GM11168 (cell line): ENCODE results near the gene TNFRSF19.

Experiments used
- in situ Hi-C: fragments of 300-500 bp; cut with MboI; formaldehyde crosslinking; loops from one replicate; pipeline ENCODE4 v1.12.0; 2022; ENCODE audit warnings: low sequenced_read_pairs; ENCODE audit not compliant: unreplicated experiment

Gene TNFRSF19

DNA sequence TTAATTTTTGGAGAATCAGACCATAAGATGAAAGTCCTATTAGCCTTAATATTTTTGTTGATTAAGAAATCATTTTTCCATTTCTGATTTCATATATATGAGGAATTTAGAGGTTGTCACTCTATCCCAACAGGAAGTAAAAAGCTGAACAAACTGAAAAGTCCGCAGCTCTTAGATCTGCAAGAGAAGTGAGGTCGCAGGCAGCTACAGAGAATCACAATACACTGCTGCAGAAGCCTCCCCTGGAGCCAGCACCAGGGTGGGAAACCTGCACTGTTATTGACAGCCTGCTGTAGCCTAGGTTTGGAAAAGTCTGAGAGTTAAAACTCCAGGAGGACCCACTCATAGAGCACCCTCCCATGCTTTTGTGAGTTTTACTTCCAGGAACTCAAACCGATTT, 29.9 kb downstream of the TNFRSF19 start:
- in situ Hi-C loops: no loop called here

DNA sequence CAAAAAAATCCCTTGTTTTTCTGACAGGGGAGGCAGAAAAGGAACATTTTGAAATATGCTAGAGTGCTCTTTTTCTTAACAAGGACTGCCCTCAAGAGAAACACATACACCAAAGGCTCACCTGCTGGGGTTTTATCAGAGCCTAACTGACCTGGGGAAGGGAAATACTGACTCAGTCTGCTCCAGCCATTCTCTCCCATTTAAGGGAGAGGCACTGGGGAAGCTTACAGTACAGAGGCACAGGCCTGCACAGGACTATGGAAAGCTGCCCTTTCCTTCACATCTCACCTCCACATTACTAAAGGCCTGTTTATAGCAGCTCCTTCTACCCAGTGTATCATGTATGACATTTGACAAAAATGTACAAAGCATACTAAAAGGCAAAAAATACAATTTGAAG, 30.3 kb downstream of the TNFRSF19 start:
- in situ Hi-C loops: no loop called here

DNA sequence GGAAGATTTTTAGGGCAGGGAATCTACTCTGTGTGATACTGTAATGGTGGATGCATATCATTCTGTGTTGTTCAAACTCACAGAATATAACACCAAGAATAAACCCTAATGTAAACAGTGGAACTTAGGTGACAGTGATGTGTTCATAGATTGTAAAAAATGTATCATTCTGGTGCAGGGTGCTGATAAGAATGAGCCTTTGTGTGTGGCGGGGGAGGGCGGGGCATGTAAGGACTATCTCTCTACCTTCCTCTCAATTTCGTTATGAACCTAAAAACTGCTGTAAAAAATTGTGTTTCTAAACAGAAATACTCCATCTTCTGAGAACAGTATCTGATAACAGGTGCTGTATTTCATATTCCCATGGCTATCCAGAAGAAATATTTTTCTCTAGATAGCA, 35.6 kb downstream of the TNFRSF19 start:
- in situ Hi-C loops: no loop called here

DNA sequence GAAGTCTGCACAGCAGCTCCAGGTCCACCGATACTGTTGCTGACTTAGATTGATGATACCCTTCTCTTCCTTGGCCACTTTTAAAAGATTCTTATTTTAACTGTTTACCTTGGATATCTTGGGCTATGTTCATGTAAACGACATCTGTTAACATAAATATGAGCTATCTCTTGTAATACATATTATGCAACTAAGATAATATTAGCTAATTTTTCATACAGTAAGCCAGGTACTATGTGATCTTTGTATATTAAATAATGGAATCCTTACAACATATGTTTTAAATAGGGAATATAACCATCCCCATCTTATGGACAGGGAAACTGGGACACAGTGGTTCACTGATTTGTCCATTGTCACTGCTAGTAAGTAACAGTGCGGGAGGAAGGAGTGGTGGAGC, 37.9 kb downstream of the TNFRSF19 start:
- in situ Hi-C loops: no loop called here

GRCh38 chr13:23608701-23609413, 38.6 kb downstream of the TNFRSF19 start:
- in situ Hi-C loops: no loop called here

GRCh38 chr13:23609414-23609760, 39.2 kb downstream of the TNFRSF19 start:
- in situ Hi-C loops: no loop called here

- in situ Hi-C loops: no loop called here
Measured at GRCh38 chr13:23609874-23610576, 39.8 kb downstream of the TNFRSF19 start.

GRCh38 chr13:23610966-23611491, 40.8 kb downstream of the TNFRSF19 start:
- in situ Hi-C loops: no loop called here

DNA sequence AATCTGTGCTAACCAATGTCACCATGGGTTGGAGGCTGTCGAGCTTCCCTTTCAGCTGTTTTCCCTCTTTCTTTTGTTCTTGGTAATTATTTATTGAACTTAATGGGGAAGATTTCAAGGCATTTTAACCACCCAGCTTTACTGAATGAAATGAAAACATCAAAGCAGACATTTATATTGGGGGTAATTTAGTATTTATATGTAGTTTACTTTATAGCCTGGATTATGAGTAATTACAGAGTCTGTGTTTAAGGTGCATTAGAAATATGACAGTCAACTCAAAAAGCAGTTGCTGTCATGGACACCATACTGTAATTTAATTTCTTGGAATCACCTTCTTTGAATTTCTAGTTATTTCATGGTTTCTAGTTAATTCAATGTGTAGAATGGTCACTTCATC, 42.0 kb downstream of the TNFRSF19 start:
- in situ Hi-C loops: no loop called here

DNA sequence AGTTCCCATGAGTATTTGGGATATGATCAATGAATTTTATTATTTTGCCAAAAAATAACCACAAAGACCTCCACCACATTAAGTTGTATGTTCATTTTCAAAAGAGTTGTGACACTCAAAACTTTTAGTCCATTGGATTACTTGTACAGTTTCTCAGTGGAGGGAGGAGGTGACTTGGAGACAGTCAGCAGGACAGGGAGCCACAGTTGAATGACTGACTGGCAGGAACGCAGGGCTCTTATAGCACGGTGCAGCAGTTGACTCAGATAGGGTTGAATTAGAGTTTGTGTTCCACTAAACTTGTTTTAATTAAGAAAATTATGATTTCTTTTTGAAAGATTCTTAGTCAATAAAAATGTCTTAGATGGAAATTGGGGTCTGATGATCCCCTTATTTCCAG, 42.5 kb downstream of the TNFRSF19 start:
- in situ Hi-C loops: no loop called here

- in situ Hi-C loops: no loop called here
Measured at GRCh38 chr13:23613596-23613995, 43.4 kb downstream of the TNFRSF19 start.

GRCh38 chr13:23615395-23616081, 45.3 kb downstream of the TNFRSF19 start:
- in situ Hi-C loops: no loop called here

GRCh38 chr13:23616228-23616627, 46.0 kb downstream of the TNFRSF19 start:
- in situ Hi-C loops: no loop called here

DNA sequence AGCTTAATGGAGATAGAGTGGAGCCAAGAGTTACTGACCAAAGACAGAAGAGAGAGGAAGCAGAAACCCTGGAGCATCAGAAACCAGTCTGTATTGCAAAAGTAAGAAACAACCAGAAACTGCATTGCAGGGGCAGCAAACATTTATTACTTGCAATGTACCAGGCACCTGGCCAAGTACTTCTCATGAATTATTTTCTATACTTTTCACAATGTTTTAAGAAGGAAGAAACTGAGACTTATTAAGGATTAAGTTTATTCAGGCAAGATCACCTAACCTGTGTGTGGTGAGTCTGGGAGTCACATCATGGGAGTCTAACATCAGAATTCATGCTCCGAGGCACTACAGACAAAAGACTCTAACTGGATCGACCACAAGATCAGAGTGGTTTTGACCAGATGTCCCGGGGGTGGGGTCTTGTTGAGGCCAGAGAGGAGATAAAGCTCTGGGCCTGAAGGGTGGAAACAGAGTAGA, 47.4 kb downstream of the TNFRSF19 start:
- in situ Hi-C loops: no loop called here

DNA sequence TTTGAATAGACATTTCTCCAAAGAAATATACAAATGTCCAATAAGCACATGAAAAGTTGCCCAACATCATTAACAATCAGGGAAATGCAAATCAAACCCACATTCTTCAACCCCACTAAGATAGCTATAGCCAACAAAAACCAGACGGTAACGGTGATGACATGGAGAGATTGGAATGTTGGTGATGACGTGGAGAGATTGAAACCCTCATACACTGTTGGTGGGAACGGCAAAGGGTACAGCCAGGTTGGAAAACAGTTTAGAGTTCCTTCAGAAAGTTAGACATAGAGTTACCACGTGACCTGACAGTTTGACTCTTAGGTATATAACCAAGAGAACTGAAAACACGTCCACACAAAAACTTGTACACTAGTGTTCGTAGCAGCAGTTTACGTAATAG, 48.1 kb downstream of the TNFRSF19 start:
- in situ Hi-C loops: no loop called here

- in situ Hi-C loops: no loop called here
Measured at GRCh38 chr13:23619068-23619855, 49.0 kb downstream of the TNFRSF19 start.

- in situ Hi-C loops: no loop called here
Measured at GRCh38 chr13:23620211-23620610, 50.0 kb downstream of the TNFRSF19 start.

- in situ Hi-C loops: no loop called here
Measured at GRCh38 chr13:23620613-23621315, 50.6 kb downstream of the TNFRSF19 start.

DNA sequence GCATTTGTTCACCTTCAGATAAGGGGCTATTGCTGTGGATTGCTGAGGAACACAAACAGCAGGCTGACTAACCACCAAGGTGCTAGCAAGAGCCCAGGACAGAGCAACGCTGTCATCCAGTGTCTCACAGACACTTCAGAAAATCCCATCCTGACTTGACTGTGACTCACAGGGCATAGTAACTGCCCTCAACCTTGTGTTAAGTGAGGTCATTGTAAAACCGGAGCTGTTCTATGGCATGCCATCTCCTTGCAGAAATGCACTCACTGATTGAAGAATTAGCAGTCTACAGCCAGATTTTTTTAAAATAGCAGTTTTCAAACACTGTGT, 51.1 kb downstream of the TNFRSF19 start:
- in situ Hi-C loops: no loop called here

DNA sequence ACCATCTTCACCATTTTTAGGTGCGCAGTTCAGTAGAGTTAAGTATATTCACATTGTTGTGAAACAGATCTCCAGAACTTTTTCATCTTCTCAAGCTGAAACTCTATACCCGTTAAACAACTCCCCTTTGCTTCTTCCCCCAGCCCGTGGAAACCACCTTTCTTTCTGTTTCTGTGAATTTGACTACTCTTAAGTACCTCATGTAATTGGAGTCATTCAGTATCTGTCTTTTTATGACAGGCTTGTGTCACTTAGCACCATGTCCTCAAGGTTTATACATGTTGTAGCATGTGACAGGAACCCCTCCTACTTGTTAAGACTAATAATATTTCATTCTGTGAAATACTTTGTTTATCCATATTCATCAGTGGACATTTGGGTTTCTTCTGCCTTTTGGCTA, 52.8 kb downstream of the TNFRSF19 start:
- in situ Hi-C loops: no loop called here
